Subcutaneous adipose tissue (tissue), 4 donors: Measurements from ENCODE around the gene ZSWIM9. TPM values are rescaled to one million over a fixed set of nuclear protein-coding genes. Genes with fewer than 3 reads are reported as not detected.

ENCODE experiments used
- total RNA-seq, 4 donors: library from RNA; depleted of rRNA; stranded (reverse); fragments of >200 nt; gene quantifications; one replicate each; pipeline ENCODE4 v1.1.0, GENCODE V29; 2016
- TF ChIP-seq, protein P1 (sequence below): fragments of 450-650 bp; IDR thresholded peaks from one replicate; pipeline ENCODE4 v1.5.1; 2016; ENCODE audit warnings: low read depth, mild to moderate bottlenecking, control low read depth, antibody characterized with exemption, moderate library complexity

Gene ZSWIM9
- total RNA-seq, 4 donors from 2014 or later = 1.9 to 8.1 (median 3.0) TPM

DNA sequence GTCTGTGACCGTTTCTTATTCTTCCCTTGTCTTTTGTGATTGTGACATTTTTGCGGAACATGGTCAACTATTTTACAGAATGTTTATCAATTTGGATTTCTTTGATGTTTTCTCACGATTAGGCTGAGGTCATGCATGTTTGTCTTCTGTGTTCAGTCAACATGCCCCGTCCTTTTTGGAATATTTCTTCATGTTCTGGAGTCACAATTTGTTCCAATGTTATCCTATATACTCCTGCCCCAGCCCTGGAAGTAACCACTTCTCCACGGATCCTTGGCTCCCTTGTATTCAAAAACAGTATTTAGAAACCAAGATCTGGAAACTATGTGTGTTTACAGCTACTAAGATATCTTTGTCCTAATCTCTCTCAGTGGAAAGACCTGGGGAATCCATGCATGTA is 75.6 kb downstream of the ZSWIM9 start:
- TF ChIP-seq, protein P1, sequence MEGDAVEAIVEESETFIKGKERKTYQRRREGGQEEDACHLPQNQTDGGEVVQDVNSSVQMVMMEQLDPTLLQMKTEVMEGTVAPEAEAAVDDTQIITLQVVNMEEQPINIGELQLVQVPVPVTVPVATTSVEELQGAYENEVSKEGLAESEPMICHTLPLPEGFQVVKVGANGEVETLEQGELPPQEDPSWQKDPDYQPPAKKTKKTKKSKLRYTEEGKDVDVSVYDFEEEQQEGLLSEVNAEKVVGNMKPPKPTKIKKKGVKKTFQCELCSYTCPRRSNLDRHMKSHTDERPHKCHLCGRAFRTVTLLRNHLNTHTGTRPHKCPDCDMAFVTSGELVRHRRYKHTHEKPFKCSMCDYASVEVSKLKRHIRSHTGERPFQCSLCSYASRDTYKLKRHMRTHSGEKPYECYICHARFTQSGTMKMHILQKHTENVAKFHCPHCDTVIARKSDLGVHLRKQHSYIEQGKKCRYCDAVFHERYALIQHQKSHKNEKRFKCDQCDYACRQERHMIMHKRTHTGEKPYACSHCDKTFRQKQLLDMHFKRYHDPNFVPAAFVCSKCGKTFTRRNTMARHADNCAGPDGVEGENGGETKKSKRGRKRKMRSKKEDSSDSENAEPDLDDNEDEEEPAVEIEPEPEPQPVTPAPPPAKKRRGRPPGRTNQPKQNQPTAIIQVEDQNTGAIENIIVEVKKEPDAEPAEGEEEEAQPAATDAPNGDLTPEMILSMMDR = no peak

DNA sequence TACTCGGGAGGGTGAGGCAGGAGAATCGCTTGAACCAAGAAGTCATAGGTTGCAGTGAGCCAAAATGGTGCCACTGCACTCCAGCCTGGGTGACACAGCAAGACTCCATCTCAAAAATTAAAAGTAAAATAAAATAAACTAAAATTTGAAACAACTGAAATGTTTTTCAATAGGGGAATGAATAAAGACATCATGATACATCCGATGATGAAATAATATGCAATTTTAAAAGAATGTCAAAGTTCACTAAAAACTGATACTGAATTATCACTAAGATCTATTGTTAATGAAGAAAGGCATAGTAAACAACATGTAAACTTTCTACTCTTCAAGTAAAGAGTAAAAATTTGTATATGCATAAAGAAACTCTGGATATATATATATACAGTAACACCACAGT is 76.7 kb downstream of the ZSWIM9 start:
- TF ChIP-seq, protein P1 = no peak

Other genes starting within 250 kb of the ZSWIM9 start
- gene BSPH1, start 178.5 kb upstream of the ZSWIM9 start, total RNA-seq = not detected
- gene ELSPBP1, start 176.0 kb upstream of the ZSWIM9 start, total RNA-seq = not detected
- not detected for gene CABP5, start 126.6 kb upstream of the ZSWIM9 start, total RNA-seq
- 10 to 100 TPM in 2 of 4 donors, 1 to 10 TPM in 2; 3.5 to 11.1 (median 8.9) TPM for gene PLA2G4C, start 59.9 kb upstream of the ZSWIM9 start, total RNA-seq
- 10 to 100 TPM in 1 of 4 donors, 1 to 10 TPM in 3; 2.3 to 22.0 (median 8.5) TPM for gene LIG1, start 336 bp upstream of the ZSWIM9 start, total RNA-seq
- 100 to 1,000 TPM in 1 of 4 donors, 10 to 100 TPM in 3; 42.5 to 103 (median 65.2) TPM for gene CARD8, start 85.2 kb downstream of the ZSWIM9 start, total RNA-seq
- gene ZNF114, start 99.4 kb downstream of the ZSWIM9 start, total RNA-seq = under 1 TPM in 3 of 4 donors, not detected in 1; 0.19 to 0.65 (median 0.34) TPM
- 10 to 100 TPM; 32.2 to 79.7 (median 57.2) TPM for gene EMP3, start 154.9 kb downstream of the ZSWIM9 start, total RNA-seq
- 10 to 100 TPM in 1 of 4 donors, 1 to 10 TPM in 3; 4.8 to 16.0 (median 7.0) TPM for gene TMEM143, start 193.3 kb downstream of the ZSWIM9 start, total RNA-seq
- gene SYNGR4, start 193.7 kb downstream of the ZSWIM9 start, total RNA-seq = not detected
- gene KDELR1, start 220.9 kb downstream of the ZSWIM9 start, total RNA-seq = 10 to 100 TPM; 62.5 to 99.1 (median 78.6) TPM
- gene GRIN2D, start 223.0 kb downstream of the ZSWIM9 start, total RNA-seq = 1 to 10 TPM in 1 of 4 donors, under 1 TPM in 3; 0.16 to 1.0 (median 0.31) TPM